WTC11 (cell line): ENCODE data around the gene RNASEL. TPM values are rescaled to one million over a fixed set of nuclear protein-coding genes. Genes with fewer than 3 reads are reported as not detected.

ENCODE experiments used
- ATAC-seq: fragments of 200-7000 bp; cut with Tn5 transposase; 2 replicates; pipeline ENCODE4 v1.10.0; 2021; ENCODE audit warnings: mild to moderate bottlenecking, moderate library complexity
- CTCF ChIA-PET: fragments of 300-600 bp; sonication (Branson Sonifier 250); formaldehyde crosslinking; loops from one replicate; lab custom pipeline; 2021; ENCODE audit warnings: antibody characterized with exemption; lab: Charles Lee
- POLR2A ChIA-PET: fragments of 350-600 bp; sonication (Branson Sonifier 250); formaldehyde crosslinking; loops from one replicate; lab custom pipeline; 2021; ENCODE audit warnings: antibody characterized with exemption; lab: Charles Lee
- DNase-seq: peaks from one replicate; pipeline ENCODE4 v3.0.0; 2021; ENCODE audit warnings: low spot score
- H3K27ac Mint-ChIP-seq: 2 replicates; pipeline ENCODE4 v1.8.0; 2021; ENCODE audit warnings: mixed read lengths
- H3K27me3 Mint-ChIP-seq: 2 replicates; pipeline ENCODE4 v1.8.0; 2021; ENCODE audit warnings: low read depth, mild to moderate bottlenecking, moderate library complexity, mixed read lengths
- H3K36me3 Mint-ChIP-seq: 2 replicates; pipeline ENCODE4 v1.8.0; 2021; ENCODE audit warnings: mixed read lengths
- H3K4me1 Mint-ChIP-seq: 2 replicates; pipeline ENCODE4 v1.8.0; 2022; ENCODE audit warnings: mixed read lengths
- H3K4me3 Mint-ChIP-seq: 2 replicates; pipeline ENCODE4 v1.8.0; 2021; ENCODE audit warnings: mild to moderate bottlenecking, moderate library complexity, mixed read lengths
- H3K9me3 Mint-ChIP-seq: 2 replicates; pipeline ENCODE4 v1.8.0; 2021; ENCODE audit warnings: mixed read lengths
- CBFB ChIP-seq: sonication (generic); formaldehyde crosslinking; IDR thresholded peaks from 2 replicates; pipeline ENCODE4 v1.8.1; 2022; ENCODE audit warnings: mild to moderate bottlenecking, low read depth, missing genetic modification reagents
- CREM ChIP-seq: sonication (generic); formaldehyde crosslinking; IDR thresholded peaks from 2 replicates; pipeline ENCODE4 v1.8.1; 2022; ENCODE audit warnings: mild to moderate bottlenecking, missing genetic modification reagents, moderate library complexity
- ELF4 ChIP-seq: sonication (generic); formaldehyde crosslinking; IDR thresholded peaks from 2 replicates; pipeline ENCODE4 v1.8.1; 2022; ENCODE audit warnings: low read depth, mild to moderate bottlenecking, moderate library complexity, missing genetic modification reagents
- ESRRA ChIP-seq: sonication (generic); formaldehyde crosslinking; IDR thresholded peaks from 2 replicates; pipeline ENCODE4 v1.8.1; 2022; ENCODE audit warnings: mild to moderate bottlenecking, missing genetic modification reagents, borderline replicate concordance
- FOXK1 ChIP-seq: sonication (generic); formaldehyde crosslinking; IDR thresholded peaks from 2 replicates; pipeline ENCODE4 v1.8.0; 2022; ENCODE audit warnings: mild to moderate bottlenecking, moderate library complexity, missing genetic modification reagents
- GABPB1 ChIP-seq: sonication (generic); formaldehyde crosslinking; IDR thresholded peaks from 2 replicates; pipeline ENCODE4 v1.8.1; 2023; ENCODE audit warnings: mild to moderate bottlenecking, missing genetic modification reagents
- IRF2 ChIP-seq: sonication (generic); formaldehyde crosslinking; IDR thresholded peaks from 2 replicates; pipeline ENCODE4 v1.8.0; 2022; ENCODE audit warnings: low read depth, missing genetic modification reagents, borderline replicate concordance
- RELA ChIP-seq: sonication (generic); formaldehyde crosslinking; IDR thresholded peaks from 2 replicates; pipeline ENCODE4 v1.8.1; 2022; ENCODE audit warnings: missing genetic modification reagents, mild to moderate bottlenecking, borderline replicate concordance
- TCF7 ChIP-seq: sonication (generic); formaldehyde crosslinking; IDR thresholded peaks from 2 replicates; pipeline ENCODE4 v1.8.0; 2022; ENCODE audit warnings: mild to moderate bottlenecking, low read depth, missing genetic modification reagents, moderate library complexity
- ZNF219 ChIP-seq: sonication (generic); formaldehyde crosslinking; IDR thresholded peaks from 2 replicates; pipeline ENCODE4 v1.8.0; 2023; ENCODE audit warnings: missing genetic modification reagents, mild to moderate bottlenecking, borderline replicate concordance
- ZNF671 ChIP-seq: fragments of 250-450 bp; sonication (Bioruptor Pico); IDR thresholded peaks from 2 replicates; pipeline ENCODE4 v1.8.0; 2021; ENCODE audit warnings: mild to moderate bottlenecking
- total RNA-seq: library from RNA; stranded (reverse); gene quantifications from 3 replicates; pipeline ENCODE4 v1.2.3, GENCODE V29; 2021
- TF ChIP-seq, protein P1 (sequence below): sonication (generic); formaldehyde crosslinking; IDR thresholded peaks from 2 replicates; pipeline ENCODE4 v1.8.1; 2023; ENCODE audit warnings: mild to moderate bottlenecking, moderate library complexity, missing genetic modification reagents
- TF ChIP-seq, protein P2 (sequence below): sonication (generic); formaldehyde crosslinking; IDR thresholded peaks from 2 replicates; pipeline ENCODE4 v1.8.1; 2022; ENCODE audit warnings: mild to moderate bottlenecking, moderate library complexity, missing genetic modification reagents
- TF ChIP-seq, protein P3 (sequence below): fragments of 250-450 bp; sonication (Bioruptor Pico); IDR thresholded peaks from 2 replicates; pipeline ENCODE4 v1.9.0; 2021; ENCODE audit warnings: mild to moderate bottlenecking
- TF ChIP-seq, protein P4 (sequence below): sonication (generic); formaldehyde crosslinking; IDR thresholded peaks from 2 replicates; pipeline ENCODE4 v1.8.0; 2023; ENCODE audit warnings: mild to moderate bottlenecking, missing genetic modification reagents
- TF ChIP-seq, protein P5 (sequence below): sonication (generic); formaldehyde crosslinking; IDR thresholded peaks from 2 replicates; pipeline ENCODE4 v1.8.1; 2023; ENCODE audit warnings: mild to moderate bottlenecking, missing genetic modification reagents
- TF ChIP-seq, protein P6 (sequence below): sonication (generic); formaldehyde crosslinking; IDR thresholded peaks from 2 replicates; pipeline ENCODE4 v1.8.1; 2023; ENCODE audit warnings: mild to moderate bottlenecking, missing genetic modification reagents, moderate library complexity

Gene RNASEL
- total RNA-seq, 1 experiment from 2014 or later, result 0.77 TPM

DNA sequence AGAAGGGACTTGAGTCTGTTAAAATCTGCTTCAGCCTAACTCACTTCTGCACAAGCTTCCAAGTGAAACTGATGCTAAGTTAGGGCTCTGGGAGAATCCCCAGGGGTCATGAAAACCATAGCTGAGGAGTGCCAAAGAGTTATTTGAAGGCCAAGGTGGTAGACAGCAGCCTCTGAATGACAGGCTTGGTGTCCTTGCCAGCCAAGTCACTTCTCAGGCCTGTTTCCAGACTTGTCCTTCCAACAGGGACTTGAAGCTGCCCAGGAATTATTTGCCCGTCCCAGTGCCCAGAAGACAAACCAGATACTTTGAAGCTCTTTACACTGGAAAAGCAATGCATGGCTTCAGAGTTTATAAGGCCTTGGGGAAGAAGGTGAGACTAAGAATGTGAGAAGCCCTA is 33.6 kb downstream of the RNASEL start:
- Mint-ChIP-seq H3K36me3 (no peaks in the 10 kb centered on the region; the same call in 1 of the 2 replicates), H3K27ac (no peak overlapping the region), H3K4me3 (no peak overlapping the region), H3K9me3 (peaks cover 20% of the 10 kb centered on the region), H3K27me3 (peaks cover 6% of the 10 kb centered on the region), H3K4me1 (no peaks in the 10 kb centered on the region)
- TF ChIP-seq GABPB1 (CRISPR knock-in tag) (no peak), ESRRA (no peak), CREM (CRISPR knock-in tag) (no peak), ZNF671 (no peak), FOXK1 (no peak), TCF7 (no peak), CBFB (CRISPR knock-in tag) (no peak), RELA (no peak)
- TF ChIP-seq, protein P1, sequence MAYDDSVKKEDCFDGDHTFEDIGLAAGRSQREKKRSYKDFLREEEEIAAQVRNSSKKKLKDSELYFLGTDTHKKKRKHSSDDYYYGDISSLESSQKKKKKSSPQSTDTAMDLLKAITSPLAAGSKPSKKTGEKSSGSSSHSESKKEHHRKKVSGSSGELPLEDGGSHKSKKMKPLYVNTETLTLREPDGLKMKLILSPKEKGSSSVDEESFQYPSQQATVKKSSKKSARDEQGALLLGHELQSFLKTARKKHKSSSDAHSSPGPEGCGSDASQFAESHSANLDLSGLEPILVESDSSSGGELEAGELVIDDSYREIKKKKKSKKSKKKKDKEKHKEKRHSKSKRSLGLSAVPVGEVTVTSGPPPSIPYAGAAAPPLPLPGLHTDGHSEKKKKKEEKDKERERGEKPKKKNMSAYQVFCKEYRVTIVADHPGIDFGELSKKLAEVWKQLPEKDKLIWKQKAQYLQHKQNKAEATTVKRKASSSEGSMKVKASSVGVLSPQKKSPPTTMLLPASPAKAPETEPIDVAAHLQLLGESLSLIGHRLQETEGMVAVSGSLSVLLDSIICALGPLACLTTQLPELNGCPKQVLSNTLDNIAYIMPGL (CRISPR knock-in tag), result no peak
- TF ChIP-seq, protein P2, sequence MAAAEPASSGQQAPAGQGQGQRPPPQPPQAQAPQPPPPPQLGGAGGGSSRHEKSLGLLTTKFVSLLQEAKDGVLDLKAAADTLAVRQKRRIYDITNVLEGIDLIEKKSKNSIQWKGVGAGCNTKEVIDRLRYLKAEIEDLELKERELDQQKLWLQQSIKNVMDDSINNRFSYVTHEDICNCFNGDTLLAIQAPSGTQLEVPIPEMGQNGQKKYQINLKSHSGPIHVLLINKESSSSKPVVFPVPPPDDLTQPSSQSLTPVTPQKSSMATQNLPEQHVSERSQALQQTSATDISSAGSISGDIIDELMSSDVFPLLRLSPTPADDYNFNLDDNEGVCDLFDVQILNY (CRISPR knock-in tag), result no peak
- TF ChIP-seq, protein P3, sequence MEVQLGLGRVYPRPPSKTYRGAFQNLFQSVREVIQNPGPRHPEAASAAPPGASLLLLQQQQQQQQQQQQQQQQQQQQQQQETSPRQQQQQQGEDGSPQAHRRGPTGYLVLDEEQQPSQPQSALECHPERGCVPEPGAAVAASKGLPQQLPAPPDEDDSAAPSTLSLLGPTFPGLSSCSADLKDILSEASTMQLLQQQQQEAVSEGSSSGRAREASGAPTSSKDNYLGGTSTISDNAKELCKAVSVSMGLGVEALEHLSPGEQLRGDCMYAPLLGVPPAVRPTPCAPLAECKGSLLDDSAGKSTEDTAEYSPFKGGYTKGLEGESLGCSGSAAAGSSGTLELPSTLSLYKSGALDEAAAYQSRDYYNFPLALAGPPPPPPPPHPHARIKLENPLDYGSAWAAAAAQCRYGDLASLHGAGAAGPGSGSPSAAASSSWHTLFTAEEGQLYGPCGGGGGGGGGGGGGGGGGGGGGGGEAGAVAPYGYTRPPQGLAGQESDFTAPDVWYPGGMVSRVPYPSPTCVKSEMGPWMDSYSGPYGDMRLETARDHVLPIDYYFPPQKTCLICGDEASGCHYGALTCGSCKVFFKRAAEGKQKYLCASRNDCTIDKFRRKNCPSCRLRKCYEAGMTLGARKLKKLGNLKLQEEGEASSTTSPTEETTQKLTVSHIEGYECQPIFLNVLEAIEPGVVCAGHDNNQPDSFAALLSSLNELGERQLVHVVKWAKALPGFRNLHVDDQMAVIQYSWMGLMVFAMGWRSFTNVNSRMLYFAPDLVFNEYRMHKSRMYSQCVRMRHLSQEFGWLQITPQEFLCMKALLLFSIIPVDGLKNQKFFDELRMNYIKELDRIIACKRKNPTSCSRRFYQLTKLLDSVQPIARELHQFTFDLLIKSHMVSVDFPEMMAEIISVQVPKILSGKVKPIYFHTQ (CRISPR knock-in tag), result no peak
- ChIA-PET CTCF (no interaction called here), POLR2A (no interaction called here)
- DNase-seq (no peak), ATAC-seq (no peak)

DNA sequence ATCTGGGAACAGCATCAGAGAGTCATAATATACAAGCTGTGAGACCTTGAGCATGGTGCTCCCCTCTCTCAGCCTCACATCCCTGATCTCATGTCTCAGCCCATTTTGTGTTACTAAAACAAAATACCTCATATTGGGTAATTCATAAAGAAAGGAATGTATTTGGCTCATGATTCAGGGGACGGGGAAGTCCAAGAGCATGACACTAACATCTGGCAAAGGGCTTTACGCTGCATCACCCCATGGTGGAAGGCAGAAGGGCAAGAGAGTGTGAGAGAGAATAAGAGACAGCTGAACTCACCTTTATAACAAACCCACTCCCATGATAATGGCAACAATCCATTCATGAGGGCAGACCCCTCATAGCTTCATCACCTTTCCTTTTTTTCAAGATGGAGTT is 36.5 kb downstream of the RNASEL start:
- no peak for ATAC-seq
- Mint-ChIP-seq H3K4me1 (no peaks in the 10 kb centered on the region), H3K27ac (no peak overlapping the region), H3K9me3 (peaks cover 20% of the 10 kb centered on the region), H3K36me3 (no peaks in the 10 kb centered on the region; the same call in 1 of the 2 replicates)
- TF ChIP-seq, protein P4, sequence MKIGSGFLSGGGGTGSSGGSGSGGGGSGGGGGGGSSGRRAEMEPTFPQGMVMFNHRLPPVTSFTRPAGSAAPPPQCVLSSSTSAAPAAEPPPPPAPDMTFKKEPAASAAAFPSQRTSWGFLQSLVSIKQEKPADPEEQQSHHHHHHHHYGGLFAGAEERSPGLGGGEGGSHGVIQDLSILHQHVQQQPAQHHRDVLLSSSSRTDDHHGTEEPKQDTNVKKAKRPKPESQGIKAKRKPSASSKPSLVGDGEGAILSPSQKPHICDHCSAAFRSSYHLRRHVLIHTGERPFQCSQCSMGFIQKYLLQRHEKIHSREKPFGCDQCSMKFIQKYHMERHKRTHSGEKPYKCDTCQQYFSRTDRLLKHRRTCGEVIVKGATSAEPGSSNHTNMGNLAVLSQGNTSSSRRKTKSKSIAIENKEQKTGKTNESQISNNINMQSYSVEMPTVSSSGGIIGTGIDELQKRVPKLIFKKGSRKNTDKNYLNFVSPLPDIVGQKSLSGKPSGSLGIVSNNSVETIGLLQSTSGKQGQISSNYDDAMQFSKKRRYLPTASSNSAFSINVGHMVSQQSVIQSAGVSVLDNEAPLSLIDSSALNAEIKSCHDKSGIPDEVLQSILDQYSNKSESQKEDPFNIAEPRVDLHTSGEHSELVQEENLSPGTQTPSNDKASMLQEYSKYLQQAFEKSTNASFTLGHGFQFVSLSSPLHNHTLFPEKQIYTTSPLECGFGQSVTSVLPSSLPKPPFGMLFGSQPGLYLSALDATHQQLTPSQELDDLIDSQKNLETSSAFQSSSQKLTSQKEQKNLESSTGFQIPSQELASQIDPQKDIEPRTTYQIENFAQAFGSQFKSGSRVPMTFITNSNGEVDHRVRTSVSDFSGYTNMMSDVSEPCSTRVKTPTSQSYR, result no peak
- no peak for TF ChIP-seq ELF4 (CRISPR knock-in tag)
- TF ChIP-seq, protein P5, sequence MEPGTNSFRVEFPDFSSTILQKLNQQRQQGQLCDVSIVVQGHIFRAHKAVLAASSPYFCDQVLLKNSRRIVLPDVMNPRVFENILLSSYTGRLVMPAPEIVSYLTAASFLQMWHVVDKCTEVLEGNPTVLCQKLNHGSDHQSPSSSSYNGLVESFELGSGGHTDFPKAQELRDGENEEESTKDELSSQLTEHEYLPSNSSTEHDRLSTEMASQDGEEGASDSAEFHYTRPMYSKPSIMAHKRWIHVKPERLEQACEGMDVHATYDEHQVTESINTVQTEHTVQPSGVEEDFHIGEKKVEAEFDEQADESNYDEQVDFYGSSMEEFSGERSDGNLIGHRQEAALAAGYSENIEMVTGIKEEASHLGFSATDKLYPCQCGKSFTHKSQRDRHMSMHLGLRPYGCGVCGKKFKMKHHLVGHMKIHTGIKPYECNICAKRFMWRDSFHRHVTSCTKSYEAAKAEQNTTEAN, result no peak
- TF ChIP-seq, protein P6, sequence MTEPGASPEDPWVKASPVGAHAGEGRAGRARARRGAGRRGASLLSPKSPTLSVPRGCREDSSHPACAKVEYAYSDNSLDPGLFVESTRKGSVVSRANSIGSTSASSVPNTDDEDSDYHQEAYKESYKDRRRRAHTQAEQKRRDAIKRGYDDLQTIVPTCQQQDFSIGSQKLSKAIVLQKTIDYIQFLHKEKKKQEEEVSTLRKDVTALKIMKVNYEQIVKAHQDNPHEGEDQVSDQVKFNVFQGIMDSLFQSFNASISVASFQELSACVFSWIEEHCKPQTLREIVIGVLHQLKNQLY (CRISPR knock-in tag), result no peak
- no peak for TF ChIP-seq IRF2
- TF ChIP-seq ZNF219 (CRISPR knock-in tag), result no peak
- no peak for TF ChIP-seq GABPB1 (CRISPR knock-in tag)
- TF ChIP-seq, all 79 proteins: peak for 0
- POLR2A ChIA-PET, result no interaction called here
- CTCF ChIA-PET, result interaction anchor here (1.0 kb wide), 1 partner anchor 43 kb away, joined by 3 read pairs; no protein-coding TSS in a partner anchor
- Mint-ChIP-seq H3K27me3 (peaks cover 6% of the 10 kb centered on the region; the same call in 1 of the 2 replicates), H3K4me3 (no peak overlapping the region)
- DNase-seq, result no peak
